Naive B cell (primary cell): ENCODE results near the gene DHX40. TPM values are rescaled to one million over a fixed set of nuclear protein-coding genes. Genes with fewer than 3 reads are reported as not detected.
"Not testable (repeated sequence)": the region's sequence is repeated elsewhere in the genome, so short reads cannot be mapped to it uniquely, and the experiment has no call there.

ENCODE experiments used
- ATAC-seq, 2 donors: fragments of 150-1000 bp; cut with Tn5 transposase; 2 replicates each; pipeline ENCODE4 v1.10.0; 2021; ENCODE audit warnings: low read depth in 2 of 2, mild to moderate bottlenecking in 2 of 2, moderate library complexity in 2 of 2
- DNase-seq: peaks from one replicate; pipeline ENCODE4 v3.0.0; 2022
- H3K27ac Mint-ChIP-seq, 6 donors: one replicate each; pipeline ENCODE4 v1.8.0; 2020 to 2022; ENCODE audit warnings: mild to moderate bottlenecking in 6 of 6, mixed read lengths in 6 of 6, moderate library complexity in 5 of 6, inconsistent platforms in 2 of 6
- H3K27me3 Mint-ChIP-seq, 3 donors: one replicate each; pipeline ENCODE4 v1.8.0; 2021 to 2022; ENCODE audit warnings: mixed read lengths in 3 of 3, mild to moderate bottlenecking in 1 of 3
- H3K36me3 Mint-ChIP-seq, 2 donors: one replicate each; pipeline ENCODE4 v1.8.0; 2020 to 2022; ENCODE audit warnings: mixed read lengths in 2 of 2, inconsistent platforms in 1 of 2, mild to moderate bottlenecking in 1 of 2
- H3K4me1 Mint-ChIP-seq, 3 donors: one replicate each; pipeline ENCODE4 v1.8.0; 2020 to 2022; ENCODE audit warnings: mixed read lengths in 3 of 3, inconsistent platforms in 1 of 3, mild to moderate bottlenecking in 1 of 3, moderate library complexity in 1 of 3
- H3K4me3 Mint-ChIP-seq, 8 donors: one replicate each; pipeline ENCODE4 v1.8.0; 2020 to 2022; ENCODE audit warnings: mild to moderate bottlenecking in 8 of 8, mixed read lengths in 8 of 8, moderate library complexity in 8 of 8, inconsistent platforms in 2 of 8
- H3K9me3 Mint-ChIP-seq, 7 donors: one replicate each; pipeline ENCODE4 v1.8.0; 2020 to 2022; ENCODE audit warnings: mixed read lengths in 7 of 7, mild to moderate bottlenecking in 5 of 7, inconsistent platforms in 2 of 7, moderate library complexity in 1 of 7
- polyA plus RNA-seq, 6 donors: library from polyadenylated mRNA; unstranded; fragments of 300-500 nt; fragmentation: Illumina TruSeq; gene quantifications; one replicate each; pipeline ENCODE4 v1.2.3, GENCODE V29; 2021; ENCODE audit warnings: low read depth in 6 of 6

The DHX40 gene
- polyA plus RNA-seq, 6 donors from 2014 or later = 22.6 to 33.6 (median 30.0) TPM

GRCh38 chr17:59642565-59642964 lies 77.2 kb downstream of the DHX40 start:
- DNase-seq = no peak

GRCh38 chr17:59643159-59644140 lies 78.0 kb downstream of the DHX40 start:
- Mint-ChIP-seq H3K9me3 (no peaks in the 10 kb centered on the region), H3K36me3 (peaks cover 9 to 18% of the 10 kb centered on the region in 2 donors), H3K4me3 (peak overlapping the region; percentile 61 to 90 (median 73)), H3K4me1 (peaks cover 38 to 76% (median 65%) of the 10 kb centered on the region in 3 donors), H3K27me3 (no peaks in the 10 kb centered on the region), H3K27ac (peak overlapping the region; percentile 75 to 97 (median 84))
- DNase-seq (peak; percentile 31), ATAC-seq (peak; percentile 63 to 64)

More at GRCh38 chr17:59642565-59642964, 77.2 kb downstream of the DHX40 start:
- H3K27me3 Mint-ChIP-seq = no peaks in the 10 kb centered on the region
- ATAC-seq = no peak
- H3K4me3 Mint-ChIP-seq = peak overlapping the region; percentile 70 to 90 (median 84)
- H3K27ac Mint-ChIP-seq = peak overlapping the region; percentile 80 to 97 (median 92)
- peaks cover 44 to 85% (median 68%) of the 10 kb centered on the region in 3 donors for H3K4me1 Mint-ChIP-seq
- no peaks in the 10 kb centered on the region for H3K9me3 Mint-ChIP-seq
- H3K36me3 Mint-ChIP-seq = peaks cover under 1 to 13% of the 10 kb centered on the region in 2 donors

GRCh38 chr17:59647288-59647687 lies 81.9 kb downstream of the DHX40 start:
- Mint-ChIP-seq H3K36me3 (peaks cover 25 to 27% of the 10 kb centered on the region in 2 donors), H3K9me3 (no peaks in the 10 kb centered on the region), H3K27ac (peak overlapping the region in 3 of 6 donors; percentile 20 to 32 (median 30)), H3K27me3 (no peaks in the 10 kb centered on the region), H3K4me3 (no peak overlapping the region), H3K4me1 (peaks cover 39 to 61% (median 40%) of the 10 kb centered on the region in 3 donors)
- DNase-seq (no peak), ATAC-seq (no peak)

GRCh38 chr17:59649886-59650285 lies 84.5 kb downstream of the DHX40 start:
- Mint-ChIP-seq H3K9me3 (no peaks in the 10 kb centered on the region), H3K27ac (no peak overlapping the region), H3K36me3 (peaks cover 27 to 33% of the 10 kb centered on the region in 2 donors), H3K27me3 (no peaks in the 10 kb centered on the region), H3K4me3 (no peak overlapping the region), H3K4me1 (peaks cover 18 to 36% (median 21%) of the 10 kb centered on the region in 3 donors)
- ATAC-seq (no peak), DNase-seq (no peak)

GRCh38 chr17:59650642-59651041 lies 85.2 kb downstream of the DHX40 start:
- peak overlapping the region in 1 of 6 donors; percentile 12 for H3K27ac Mint-ChIP-seq
- no peaks in the 10 kb centered on the region for H3K27me3 Mint-ChIP-seq
- peaks cover 27 to 33% of the 10 kb centered on the region in 2 donors for H3K36me3 Mint-ChIP-seq
- no peak overlapping the region for H3K4me3 Mint-ChIP-seq
- no peaks in the 10 kb centered on the region for H3K9me3 Mint-ChIP-seq
- peaks cover 14 to 32% (median 18%) of the 10 kb centered on the region in 3 donors for H3K4me1 Mint-ChIP-seq
- ATAC-seq (no peak), DNase-seq (no peak)

GRCh38 chr17:59651346-59651745 lies 85.9 kb downstream of the DHX40 start:
- H3K9me3 Mint-ChIP-seq = no peaks in the 10 kb centered on the region
- no peak for ATAC-seq
- peaks cover 26 to 33% of the 10 kb centered on the region in 2 donors for H3K36me3 Mint-ChIP-seq
- H3K27ac Mint-ChIP-seq = no peak overlapping the region
- no peaks in the 10 kb centered on the region for H3K27me3 Mint-ChIP-seq
- peaks cover 8 to 27% (median 18%) of the 10 kb centered on the region in 3 donors for H3K4me1 Mint-ChIP-seq
- H3K4me3 Mint-ChIP-seq = no peak overlapping the region
- DNase-seq = no peak

GRCh38 chr17:59652119-59652518 lies 86.7 kb downstream of the DHX40 start:
- H3K4me1 Mint-ChIP-seq = peaks cover 4 to 19% (median 12%) of the 10 kb centered on the region in 3 donors
- H3K36me3 Mint-ChIP-seq = peaks cover 18 to 33% of the 10 kb centered on the region in 2 donors
- H3K9me3 Mint-ChIP-seq = no peaks in the 10 kb centered on the region
- no peak overlapping the region for H3K4me3 Mint-ChIP-seq
- H3K27me3 Mint-ChIP-seq = no peaks in the 10 kb centered on the region
- ATAC-seq = no peak
- H3K27ac Mint-ChIP-seq = peak overlapping the region in 3 of 6 donors; percentile 5 to 72 (median 47)
- DNase-seq = no peak

- not testable (repeated sequence) for H3K9me3 Mint-ChIP-seq, H3K4me3 Mint-ChIP-seq, ATAC-seq, DNase-seq, H3K27me3 Mint-ChIP-seq, H3K27ac Mint-ChIP-seq, H3K4me1 Mint-ChIP-seq
- H3K36me3 Mint-ChIP-seq = peaks cover 10 to 14% of the 10 kb centered on the region in 2 donors
Measured at GRCh38 chr17:59656624-59657023, 91.2 kb downstream of the DHX40 start.

Other genes with a start within 250 kb of the DHX40 start
- 10 to 100 TPM; 18.8 to 42.5 (median 32.3) TPM for gene YPEL2, start 234.0 kb upstream of the DHX40 start, polyA plus RNA-seq
- 10 to 100 TPM; 15.5 to 46.8 (median 31.8) TPM for gene CLTC, start 54.3 kb downstream of the DHX40 start, polyA plus RNA-seq
- gene PTRH2, start 141.8 kb downstream of the DHX40 start, polyA plus RNA-seq = 10 to 100 TPM in 5 of 6 donors, 1 to 10 TPM in 1; 7.0 to 18.6 (median 17.3) TPM
- gene VMP1, start 142.0 kb downstream of the DHX40 start, polyA plus RNA-seq = 10 to 100 TPM; 37.2 to 73.1 (median 45.1) TPM